ACC112 (cell line): Measurements from ENCODE around the gene SCTR.
A peak's percentile ranks its signal among the peaks of the same experiment; 100 is the strongest.

ENCODE experiments used
- H2AFZ ChIP-seq: fragments of 200-600 bp; sonication (generic); one replicate; pipeline ENCODE4 v1.6.0; 2017; ENCODE audit warnings: antibody characterized with exemption, low read length; ENCODE audit not compliant: unreplicated experiment
- H3K27ac ChIP-seq: fragments of 200-600 bp; sonication (generic); 2 replicates; pipeline ENCODE4 v1.5.1; 2014; ENCODE audit warnings: low read depth, mild to moderate bottlenecking, antibody characterized with exemption, low read length, moderate library complexity
- H3K27me3 ChIP-seq: fragments of 200-600 bp; sonication (generic); 2 replicates; pipeline ENCODE4 v1.6.1; 2014; ENCODE audit warnings: mild to moderate bottlenecking, antibody characterized with exemption, low read length, moderate library complexity, mixed read lengths; ENCODE audit not compliant: insufficient read depth
- H3K36me3 ChIP-seq: fragments of 200-600 bp; sonication (generic); 2 replicates; pipeline ENCODE4 v1.6.1; 2016; ENCODE audit warnings: mild to moderate bottlenecking, antibody characterized with exemption, low read length, moderate library complexity, mixed read lengths; ENCODE audit not compliant: insufficient read depth
- H3K4me1 ChIP-seq: fragments of 200-600 bp; sonication (generic); one replicate; pipeline ENCODE4 v1.6.1; 2016; ENCODE audit warnings: low read length, mixed read lengths; ENCODE audit not compliant: insufficient read depth, unreplicated experiment, control insufficient read depth
- H3K4me3 ChIP-seq: fragments of 200-600 bp; sonication (generic); 2 replicates; pipeline ENCODE4 v1.5.1; 2014; ENCODE audit warnings: mild to moderate bottlenecking, low read depth, low read length
- H3K79me2 ChIP-seq: fragments of 200-600 bp; sonication (generic); one replicate; pipeline ENCODE4 v1.6.0; 2016; ENCODE audit warnings: low read length; ENCODE audit not compliant: control insufficient read depth, unreplicated experiment, insufficient read depth

SCTR gene

GRCh38 chr2:119545754-119546446 is 21.6 kb upstream of the SCTR start:
- H3K27ac ChIP-seq = no peak overlapping the region
- no peaks in the 10 kb centered on the region for H3K79me2 ChIP-seq
- no peak overlapping the region for H2AFZ ChIP-seq
- H3K36me3 ChIP-seq = no peaks in the 10 kb centered on the region
- H3K4me1 ChIP-seq = no peaks in the 10 kb centered on the region
- no peak overlapping the region for H3K4me3 ChIP-seq
- H3K27me3 ChIP-seq = peaks cover 53% of the 10 kb centered on the region

GRCh38 chr2:119544939-119545475 is 20.7 kb upstream of the SCTR start:
- Histone ChIP-seq H3K4me3 (peak overlapping the region; percentile 75), H3K4me1 (no peaks in the 10 kb centered on the region)

GRCh38 chr2:119544075-119544938 is 20.0 kb upstream of the SCTR start, which contains the start of gene CFAP221:
Gene CFAP221 (plus strand): TSS chr2:119544449. CDS start chr2:119546132, 1,683 bp downstream.
- H3K4me1 ChIP-seq = no peaks in the 10 kb centered on the region
- no peaks in the 10 kb centered on the region for H3K79me2 ChIP-seq
- H3K27me3 ChIP-seq = peaks cover 69% of the 10 kb centered on the region
- H3K4me3 ChIP-seq = peak within 1 kb of the TSS; percentile 75
- H3K27ac ChIP-seq = no peak within 1 kb of the TSS
- H2AFZ ChIP-seq = peak within 1 kb of the TSS; percentile 96
- H3K36me3 ChIP-seq = no peaks in the 10 kb centered on the region

More at GRCh38 chr2:119544939-119545475, 20.7 kb upstream of the SCTR start:
- H3K36me3 ChIP-seq = no peaks in the 10 kb centered on the region
- H3K27ac ChIP-seq = no peak overlapping the region
- H3K79me2 ChIP-seq = no peaks in the 10 kb centered on the region
- peaks cover 62% of the 10 kb centered on the region for H3K27me3 ChIP-seq
- no peak overlapping the region for H2AFZ ChIP-seq

DNA sequence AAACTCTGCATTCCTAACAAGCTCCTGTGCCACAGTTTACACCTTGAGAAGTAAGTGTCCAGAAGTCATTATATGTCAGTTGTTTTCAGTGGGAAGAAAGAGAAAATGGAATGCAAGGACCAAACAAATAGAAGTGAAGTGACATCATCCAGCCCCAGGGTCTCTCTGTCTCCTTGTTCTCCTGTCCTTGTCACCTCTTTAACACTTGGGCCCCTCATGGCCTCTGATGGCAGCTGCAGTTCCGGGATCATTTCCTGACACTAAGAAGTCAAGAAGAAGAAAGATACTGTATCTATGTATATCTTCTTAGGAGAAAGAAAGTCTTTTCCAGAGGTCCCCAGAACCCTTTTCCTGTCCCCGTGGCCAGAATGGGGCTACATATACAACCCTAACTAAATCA is 17.2 kb upstream of the SCTR start:
- no peaks in the 10 kb centered on the region for H3K4me1 ChIP-seq
- H3K36me3 ChIP-seq = no peaks in the 10 kb centered on the region
- H2AFZ ChIP-seq = no peak overlapping the region
- no peaks in the 10 kb centered on the region for H3K79me2 ChIP-seq
- H3K27me3 ChIP-seq = peaks cover 84% of the 10 kb centered on the region
- no peak overlapping the region for H3K4me3 ChIP-seq
- H3K27ac ChIP-seq = no peak overlapping the region

- no peaks in the 10 kb centered on the region for H3K79me2 ChIP-seq
- peaks cover 90% of the 10 kb centered on the region for H3K27me3 ChIP-seq
- no peak overlapping the region for H3K4me3 ChIP-seq
- H3K36me3 ChIP-seq = no peaks in the 10 kb centered on the region
- no peaks in the 10 kb centered on the region for H3K4me1 ChIP-seq
- H3K27ac ChIP-seq = no peak overlapping the region
- H2AFZ ChIP-seq = no peak overlapping the region
These were observed 13.5 kb upstream of the SCTR start for GRCh38 chr2:119537792-119538191.

- Histone ChIP-seq H3K79me2 (no peaks in the 10 kb centered on the region), H3K4me3 (no peak overlapping the region), H3K27ac (no peak overlapping the region), H3K4me1 (no peaks in the 10 kb centered on the region), H3K27me3 (peaks cover 90% of the 10 kb centered on the region), H3K36me3 (no peaks in the 10 kb centered on the region), H2AFZ (no peak overlapping the region)
These were observed 12.4 kb upstream of the SCTR start for GRCh38 chr2:119536707-119537106.

DNA sequence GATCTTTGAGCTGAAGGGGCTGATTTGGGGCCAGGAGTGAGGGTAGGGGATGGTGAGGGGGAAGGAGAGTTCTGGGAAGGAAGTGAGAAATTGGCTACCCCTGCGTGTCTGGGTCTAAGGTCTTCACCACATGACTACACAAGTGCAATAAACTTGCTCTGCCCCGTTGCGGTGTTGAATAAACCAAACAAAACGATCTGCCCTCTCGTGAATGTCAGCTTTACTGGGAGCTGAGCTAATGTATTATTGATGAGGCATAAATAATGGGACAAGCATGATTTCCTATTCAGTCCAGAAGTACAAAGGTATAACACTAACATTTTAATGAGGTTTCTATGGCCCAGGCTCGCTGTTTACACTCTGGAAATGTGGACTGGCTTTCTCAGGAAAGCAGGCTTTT is 11.9 kb upstream of the SCTR start:
- no peak overlapping the region for H3K27ac ChIP-seq
- H3K4me3 ChIP-seq = no peak overlapping the region
- no peaks in the 10 kb centered on the region for H3K79me2 ChIP-seq
- H2AFZ ChIP-seq = no peak overlapping the region
- H3K4me1 ChIP-seq = no peaks in the 10 kb centered on the region
- H3K27me3 ChIP-seq = peaks cover 90% of the 10 kb centered on the region
- no peaks in the 10 kb centered on the region for H3K36me3 ChIP-seq

GRCh38 chr2:119533560-119533959 is 9.3 kb upstream of the SCTR start:
- Histone ChIP-seq H3K36me3 (no peaks in the 10 kb centered on the region), H3K4me1 (no peaks in the 10 kb centered on the region), H3K27ac (no peak overlapping the region), H3K4me3 (no peak overlapping the region), H3K79me2 (no peaks in the 10 kb centered on the region), H3K27me3 (peaks cover 87% of the 10 kb centered on the region), H2AFZ (no peak overlapping the region)

DNA sequence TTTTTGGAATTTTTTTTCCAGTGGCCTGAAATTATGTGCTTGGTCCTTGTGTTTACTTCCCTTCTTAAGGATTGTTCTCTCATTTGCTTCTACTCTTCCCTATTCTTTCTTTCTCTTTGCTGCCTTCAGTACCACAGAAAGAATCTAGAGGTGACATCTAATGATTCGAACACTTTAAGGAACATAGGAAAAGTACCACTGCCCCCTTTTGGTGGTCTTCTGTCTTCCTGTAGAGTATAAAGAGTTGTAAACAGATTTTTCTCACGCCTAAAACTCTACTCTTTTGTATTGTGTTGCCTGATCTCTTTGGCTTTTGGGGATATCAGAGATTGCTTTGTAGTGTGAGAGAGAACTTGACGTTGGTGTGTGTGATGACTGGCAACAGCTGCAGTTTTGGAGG is 7.0 kb upstream of the SCTR start:
- peaks cover 89% of the 10 kb centered on the region for H3K27me3 ChIP-seq
- no peaks in the 10 kb centered on the region for H3K4me1 ChIP-seq
- no peak overlapping the region for H2AFZ ChIP-seq
- H3K36me3 ChIP-seq = no peaks in the 10 kb centered on the region
- H3K4me3 ChIP-seq = no peak overlapping the region
- H3K27ac ChIP-seq = no peak overlapping the region
- no peaks in the 10 kb centered on the region for H3K79me2 ChIP-seq

DNA sequence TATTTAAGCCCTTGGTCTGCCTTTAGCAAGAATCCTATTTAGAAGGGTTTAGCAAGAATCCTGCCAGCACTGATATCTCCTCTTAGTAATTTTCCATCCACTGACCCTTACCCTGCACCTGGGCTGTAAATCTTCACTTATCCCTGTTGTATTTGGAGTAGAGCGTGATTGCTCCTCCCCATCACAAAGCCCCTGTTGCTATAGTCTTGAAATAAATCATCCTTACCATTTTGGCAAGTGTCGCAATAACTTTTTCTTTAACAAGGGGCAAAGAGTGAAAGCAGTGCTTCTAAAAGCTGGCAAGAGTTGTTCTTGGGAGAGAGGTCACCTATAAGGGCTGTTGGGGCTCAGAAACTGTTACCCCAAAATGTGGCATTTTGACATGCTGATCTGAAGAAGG is 3.7 kb upstream of the SCTR start:
- Histone ChIP-seq H3K27ac (no peak overlapping the region), H3K4me1 (no peaks in the 10 kb centered on the region), H3K27me3 (peaks cover 93% of the 10 kb centered on the region), H3K79me2 (no peaks in the 10 kb centered on the region), H3K4me3 (no peak overlapping the region), H2AFZ (no peak overlapping the region), H3K36me3 (no peaks in the 10 kb centered on the region)
